Upper lobe of left lung (tissue), 6 donors: ENCODE results near the gene GCNT1. TPM values are rescaled to one million over a fixed set of nuclear protein-coding genes. Genes with fewer than 3 reads are reported as not detected.

Source experiments
- ATAC-seq, 2 donors: fragments of 200-7000 bp; cut with Tn5 transposase; one replicate each; pipeline ENCODE4 v1.9.1; 2022; ENCODE audit warnings: mild to moderate bottlenecking in 2 of 2, moderate library complexity in 2 of 2; ENCODE audit not compliant: low FRiP score in 2 of 2
- DNase-seq, 2 donors: peaks; one replicate each; pipeline ENCODE4 v3.0.0-alpha.2; 2019 to 2020
- H3K27ac ChIP-seq, 4 donors: fragments of 200-600 bp; sonication (generic); one replicate each; pipeline ENCODE4 v1.5.1; 2016 to 2019
- H3K27me3 ChIP-seq, 4 donors: fragments of 200-600 bp; sonication (generic); one replicate each; pipeline ENCODE4 v1.5.1; 2017 to 2019
- H3K36me3 ChIP-seq, 4 donors: fragments of 200-600 bp; sonication (generic); one replicate each; pipeline ENCODE4 v1.5.1; 2016 to 2019
- H3K4me1 ChIP-seq, 4 donors: fragments of 200-600 bp; sonication (generic); one replicate each; pipeline ENCODE4 v1.5.1; 2018 to 2019
- H3K4me3 ChIP-seq, 4 donors: fragments of 200-600 bp; sonication (generic); one replicate each; pipeline ENCODE4 v1.5.1; 2017 to 2019; ENCODE audit warnings: mild to moderate bottlenecking in 2 of 4, moderate library complexity in 1 of 4
- H3K9me3 ChIP-seq, 4 donors: fragments of 200-600 bp; sonication (generic); one replicate each; pipeline ENCODE4 v1.5.1; 2018 to 2019
- EP300 ChIP-seq, 4 donors: sonication (generic); formaldehyde crosslinking; IDR thresholded peaks; one replicate each; pipeline ENCODE4 v1.5.1; 2017; ENCODE audit warnings: antibody characterized with exemption in 4 of 4, control low read depth in 2 of 4
- POLR2A ChIP-seq, 4 donors: fragments of 450-650 bp; IDR thresholded peaks; one replicate each; pipeline ENCODE4 v1.5.1; 2016 to 2017; ENCODE audit warnings: antibody characterized with exemption in 4 of 4, mild to moderate bottlenecking in 2 of 4
- POLR2AphosphoS5 ChIP-seq, 2 donors: sonication (generic); formaldehyde crosslinking; IDR thresholded peaks; one replicate each; pipeline ENCODE4 v1.5.1; 2017; ENCODE audit warnings: antibody characterized with exemption in 2 of 2
- WGBS, 2 donors: methylation state at CpG; one replicate each; pipeline ENCODE4 v1.1.5; 2017 to 2018; 5-methylcytosine and 5-hydroxymethylcytosine counted together
- total RNA-seq, 6 donors: library from RNA; depleted of rRNA in 4 of 6; stranded (reverse); fragments of >200 nt in 4 of 6; gene quantifications; one replicate each; pipeline versions ENCODE4 v1.1.0 to v1.2.1, GENCODE V29; 2016 to 2021
- TF ChIP-seq, protein P1 (sequence below), 6 experiments: fragments of 450-650 bp in 4 of 6; fragments of 200-600 bp in 2 of 6; sonication (generic) in 2 of 6; IDR thresholded peaks; one replicate each; pipeline ENCODE4 v1.5.1; 2016 to 2019; ENCODE audit warnings: antibody characterized with exemption in 6 of 6
- donor health status: DM: no; HTN: no; CAD: no; lungs with moderate emphysema.
- donor health status: DM: no; HTN: yes; CAD: no; lungs with severe emphysema.

Gene GCNT1
- total RNA-seq, 6 donors from 2014 or later = 2.3 to 20.8 (median 9.1) TPM

DNA sequence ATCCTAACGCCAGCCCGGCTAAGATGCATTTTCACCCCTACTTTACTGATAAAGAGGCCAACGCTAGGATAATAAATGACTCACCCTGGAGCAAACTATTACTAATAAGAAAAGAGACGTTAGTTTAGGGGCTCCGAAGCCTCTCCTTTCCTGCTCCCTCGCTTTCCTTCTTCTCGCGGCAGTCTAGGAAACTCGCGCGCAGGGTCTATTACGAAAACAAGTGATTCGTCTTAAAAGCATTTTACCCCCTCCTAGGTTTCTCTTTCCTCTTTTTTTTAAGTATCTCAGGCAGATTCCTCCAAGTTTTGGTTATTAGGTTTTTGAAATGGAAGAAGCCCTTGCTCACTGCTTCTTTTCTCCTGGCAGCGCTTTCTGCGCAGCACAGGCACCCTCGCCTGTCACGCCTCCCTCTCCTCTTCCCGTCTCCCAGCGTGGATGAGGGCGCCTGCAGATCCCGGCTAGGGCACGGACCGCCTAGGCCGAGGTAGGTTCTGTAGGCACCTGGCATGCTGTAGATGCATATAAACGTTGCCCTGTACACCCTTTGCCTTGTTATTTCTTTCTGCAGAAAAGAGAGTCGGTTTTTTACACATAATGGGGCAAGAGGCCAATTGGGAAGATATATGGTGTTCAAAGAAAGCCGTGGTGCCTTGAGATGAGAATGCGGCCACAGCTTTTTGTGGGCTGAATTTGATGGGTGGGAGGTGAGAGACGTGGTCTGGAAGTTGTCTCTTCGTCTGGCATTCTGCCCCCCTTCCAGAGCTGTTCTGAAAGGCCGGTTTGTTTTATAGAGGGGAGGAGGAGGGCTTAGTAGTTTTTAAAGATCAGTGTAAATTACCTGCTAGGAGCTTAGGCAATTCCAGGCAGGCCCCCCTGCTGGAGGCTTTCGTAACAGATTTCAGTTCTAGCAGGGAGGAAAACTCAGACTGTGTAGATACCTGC, 983 bp downstream of the GCNT1 start:
- peaks cover 14 to 27% (median 19%) of the 10 kb centered on the region in 4 donors for H3K4me1 ChIP-seq
- H3K36me3 ChIP-seq = no peaks in the 10 kb centered on the region
- TF ChIP-seq, protein P1, sequence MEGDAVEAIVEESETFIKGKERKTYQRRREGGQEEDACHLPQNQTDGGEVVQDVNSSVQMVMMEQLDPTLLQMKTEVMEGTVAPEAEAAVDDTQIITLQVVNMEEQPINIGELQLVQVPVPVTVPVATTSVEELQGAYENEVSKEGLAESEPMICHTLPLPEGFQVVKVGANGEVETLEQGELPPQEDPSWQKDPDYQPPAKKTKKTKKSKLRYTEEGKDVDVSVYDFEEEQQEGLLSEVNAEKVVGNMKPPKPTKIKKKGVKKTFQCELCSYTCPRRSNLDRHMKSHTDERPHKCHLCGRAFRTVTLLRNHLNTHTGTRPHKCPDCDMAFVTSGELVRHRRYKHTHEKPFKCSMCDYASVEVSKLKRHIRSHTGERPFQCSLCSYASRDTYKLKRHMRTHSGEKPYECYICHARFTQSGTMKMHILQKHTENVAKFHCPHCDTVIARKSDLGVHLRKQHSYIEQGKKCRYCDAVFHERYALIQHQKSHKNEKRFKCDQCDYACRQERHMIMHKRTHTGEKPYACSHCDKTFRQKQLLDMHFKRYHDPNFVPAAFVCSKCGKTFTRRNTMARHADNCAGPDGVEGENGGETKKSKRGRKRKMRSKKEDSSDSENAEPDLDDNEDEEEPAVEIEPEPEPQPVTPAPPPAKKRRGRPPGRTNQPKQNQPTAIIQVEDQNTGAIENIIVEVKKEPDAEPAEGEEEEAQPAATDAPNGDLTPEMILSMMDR (IDR thresholded peaks at IDR 0.05) = no peak
- TF ChIP-seq POLR2AphosphoS5 (IDR thresholded peaks at IDR 0.05) = no peak
- H3K27me3 ChIP-seq = no peaks in the 10 kb centered on the region
- DNase-seq (peak; percentile 56 to 58), ATAC-seq (peak; percentile 39 to 70)
- H3K4me3 ChIP-seq = peak overlapping the region; percentile 38 to 85 (median 72)
- H3K27ac ChIP-seq = peak overlapping the region; percentile 48 to 83 (median 62)
- H3K9me3 ChIP-seq = no peaks in the 10 kb centered on the region
- WGBS, 2 donors = 8 to 9% methylated on average over 32 of the region's 32 CpGs

DNA sequence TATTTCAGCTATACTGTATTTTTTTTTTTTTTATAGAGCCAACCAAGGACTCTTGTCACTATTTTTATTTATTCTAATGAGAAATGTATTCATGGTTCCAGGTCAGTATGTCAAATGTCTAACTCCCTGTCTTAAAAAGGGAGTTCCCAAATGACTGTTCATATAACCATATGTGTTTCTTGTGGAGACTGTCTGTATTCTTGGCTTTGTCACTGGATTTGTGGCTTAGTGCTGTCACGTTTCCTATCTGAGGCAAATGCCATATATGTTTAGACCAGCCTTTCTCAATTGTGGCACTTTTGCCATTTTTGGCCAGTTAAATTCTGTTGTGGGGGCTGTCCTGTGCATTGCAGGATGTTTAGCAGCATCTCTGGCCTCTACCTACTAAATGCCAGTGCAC, 3.1 kb downstream of the GCNT1 start:
- Histone ChIP-seq H3K36me3 (no peaks in the 10 kb centered on the region), H3K27me3 (no peaks in the 10 kb centered on the region), H3K4me1 (peaks cover 4 to 19% (median 11%) of the 10 kb centered on the region in 4 donors), H3K4me3 (no peak overlapping the region), H3K27ac (no peak overlapping the region), H3K9me3 (no peaks in the 10 kb centered on the region)
- 85 to 94% methylated on average over 1 of the region's 1 CpG for WGBS, 2 donors
- TF ChIP-seq EP300 (IDR thresholded peaks at IDR 0.05) = no peak
- no peak for TF ChIP-seq POLR2AphosphoS5 (IDR thresholded peaks at IDR 0.05)
- TF ChIP-seq POLR2A (IDR thresholded peaks at IDR 0.05) = no peak
- TF ChIP-seq, protein P1 (IDR thresholded peaks at IDR 0.05) = no peak
- no peak for ATAC-seq
- no peak for DNase-seq

DNA sequence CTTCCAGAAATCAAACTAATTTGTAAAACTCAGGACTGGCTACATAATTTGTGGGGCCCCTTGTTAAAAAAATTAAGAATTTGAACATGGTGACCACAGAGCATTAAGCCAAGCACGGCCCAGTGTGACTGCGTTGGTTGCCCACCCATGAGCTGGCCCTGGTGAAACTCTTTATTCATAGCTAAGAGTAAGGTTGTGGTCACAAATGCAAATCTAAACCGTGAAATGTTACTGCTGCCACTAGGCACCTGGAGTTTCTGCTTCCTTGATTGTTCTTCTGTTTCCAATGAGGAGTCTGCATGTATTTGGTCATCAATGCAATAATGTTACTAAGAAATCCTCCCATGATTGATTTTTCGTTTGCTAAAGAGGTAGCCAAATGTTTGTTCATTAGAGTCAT, 4.2 kb downstream of the GCNT1 start:
- Histone ChIP-seq H3K27me3 (no peaks in the 10 kb centered on the region), H3K4me1 (peaks cover 4 to 19% (median 11%) of the 10 kb centered on the region in 4 donors), H3K27ac (no peak overlapping the region), H3K4me3 (no peak overlapping the region), H3K36me3 (no peaks in the 10 kb centered on the region), H3K9me3 (no peaks in the 10 kb centered on the region)
- ATAC-seq = no peak
- TF ChIP-seq POLR2AphosphoS5 (IDR thresholded peaks at IDR 0.05) (no peak), POLR2A (IDR thresholded peaks at IDR 0.05) (no peak), EP300 (IDR thresholded peaks at IDR 0.05) (no peak)
- TF ChIP-seq, protein P1 (IDR thresholded peaks at IDR 0.05) = no peak
- 91 to 92% methylated on average over 4 of the region's 4 CpGs for WGBS, 2 donors
- no peak for DNase-seq

DNA sequence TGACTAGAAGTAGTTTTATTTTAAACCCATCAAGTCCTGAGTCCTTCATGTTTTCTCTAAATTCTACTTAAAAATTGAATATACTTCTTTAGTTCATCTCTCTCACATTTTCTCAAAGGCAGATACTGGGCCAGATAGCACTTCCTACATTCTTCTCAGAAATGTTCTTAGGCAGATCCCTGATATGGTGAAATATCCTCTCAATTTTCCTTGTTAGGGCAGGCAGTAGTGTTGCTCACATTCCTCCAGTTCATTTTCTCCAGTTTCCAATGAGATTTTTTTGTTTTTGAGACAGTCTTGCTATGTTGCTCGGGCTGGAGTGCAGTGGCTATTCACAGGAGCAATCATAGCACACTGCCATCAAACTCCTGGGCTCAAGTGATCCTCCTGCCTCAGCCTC, 5.7 kb downstream of the GCNT1 start:
- Histone ChIP-seq H3K36me3 (no peaks in the 10 kb centered on the region), H3K9me3 (no peaks in the 10 kb centered on the region), H3K4me1 (peaks cover 4 to 9% (median 6%) of the 10 kb centered on the region in 4 donors), H3K4me3 (no peak overlapping the region), H3K27ac (no peak overlapping the region), H3K27me3 (no peaks in the 10 kb centered on the region)
- ATAC-seq = no peak
- no peak for TF ChIP-seq EP300 (IDR thresholded peaks at IDR 0.05)
- TF ChIP-seq, protein P1 (IDR thresholded peaks at IDR 0.05) = no peak
- TF ChIP-seq POLR2AphosphoS5 (IDR thresholded peaks at IDR 0.05) = no peak
- DNase-seq = no peak
- 80 to 90% methylated on average over 1 of the region's 1 CpG for WGBS, 2 donors
